Liver (tissue), 9 donors: Measurements from ENCODE around the gene CSNK2A2. TPM values are rescaled to one million over a fixed set of nuclear protein-coding genes. Genes with fewer than 3 reads are reported as not detected.

ENCODE experiments used
- DNase-seq: peaks from one replicate; pipeline ENCODE4 v3.0.0-alpha.2; 2017; ENCODE audit warnings: low spot score
- H3K27ac ChIP-seq, 2 donors: one replicate each; pipeline ENCODE4 v1.7.0; 2013; ENCODE audit warnings: inconsistent platforms in 2 of 2, low read length in 2 of 2, control low read depth in 1 of 2, low read depth in 1 of 2, mild to moderate bottlenecking in 1 of 2
- H3K27me3 ChIP-seq, 4 donors: one replicate each; pipeline versions ENCODE4 v1.6.1 to v1.7.0; 2013; ENCODE audit warnings: low read length in 3 of 4, inconsistent platforms in 1 of 4, mild to moderate bottlenecking in 1 of 4, moderate library complexity in 1 of 4; ENCODE audit not compliant: control insufficient read depth in 4 of 4, insufficient read depth in 4 of 4
- H3K36me3 ChIP-seq, 4 donors: one replicate each; pipeline versions ENCODE4 v1.6.1 to v1.7.0; 2013; ENCODE audit warnings: low read length in 3 of 4, mild to moderate bottlenecking in 3 of 4, low read depth in 1 of 4, moderate library complexity in 1 of 4; ENCODE audit not compliant: control insufficient read depth in 4 of 4, insufficient read depth in 3 of 4
- H3K4me1 ChIP-seq, 4 donors: one replicate each; pipeline versions ENCODE4 v1.6.1 to v1.7.0; 2013; ENCODE audit warnings: low read length in 3 of 4, mild to moderate bottlenecking in 3 of 4, moderate library complexity in 1 of 4; ENCODE audit not compliant: control insufficient read depth in 4 of 4, insufficient read depth in 4 of 4
- H3K4me3 ChIP-seq, 3 donors: one replicate each; pipeline versions ENCODE4 v1.6.1 to v1.7.0; 2013; ENCODE audit warnings: low read length in 3 of 3, control low read depth in 1 of 3, low read depth in 1 of 3, mild to moderate bottlenecking in 1 of 3
- H3K9ac ChIP-seq, 2 donors: one replicate each; pipeline ENCODE4 v1.7.0; 2013; ENCODE audit warnings: low read length in 2 of 2, mild to moderate bottlenecking in 2 of 2, moderate library complexity in 2 of 2, control low read depth in 1 of 2, low read depth in 1 of 2
- H3K9me3 ChIP-seq, 4 donors: one replicate each; pipeline versions ENCODE4 v1.6.1 to v1.7.0; 2013; ENCODE audit warnings: low read length in 3 of 4; ENCODE audit not compliant: control insufficient read depth in 4 of 4
- EGR1 ChIP-seq, 2 donors: IDR thresholded peaks; 2 replicates each; pipeline ENCODE4 v1.6.1; 2016 to 2018; ENCODE audit warnings: antibody characterized with exemption in 2 of 2, low read depth in 2 of 2
- FOXA1 ChIP-seq: IDR thresholded peaks from 2 replicates; pipeline ENCODE4 v1.6.1; 2016; ENCODE audit warnings: antibody characterized with exemption
- FOXA2 ChIP-seq: IDR thresholded peaks from 2 replicates; pipeline ENCODE4 v1.6.1; 2016; ENCODE audit warnings: antibody characterized with exemption
- GABPA ChIP-seq, 2 donors: IDR thresholded peaks in 1 of 2; conservative IDR thresholded peaks in 1 of 2; 2 replicates each; pipeline ENCODE4 v1.6.1; 2016; ENCODE audit warnings: antibody characterized with exemption in 2 of 2, mild to moderate bottlenecking in 1 of 2, moderate library complexity in 1 of 2
- HNF4A ChIP-seq, 2 donors: conservative IDR thresholded peaks; 2 replicates each; pipeline ENCODE4 v1.6.1; 2016; ENCODE audit warnings: antibody characterized with exemption in 2 of 2, mild to moderate bottlenecking in 2 of 2
- HNF4G ChIP-seq: IDR thresholded peaks from 2 replicates; pipeline ENCODE4 v1.6.1; 2016; ENCODE audit warnings: antibody characterized with exemption
- JUND ChIP-seq, 2 donors: IDR thresholded peaks; 2 replicates each; pipeline ENCODE4 v1.6.1; 2016; ENCODE audit warnings: antibody characterized with exemption in 2 of 2
- NR2F2 ChIP-seq: IDR thresholded peaks from 2 replicates; pipeline ENCODE4 v1.6.1; 2016; ENCODE audit warnings: antibody characterized with exemption
- RAD21 ChIP-seq, 2 donors: IDR thresholded peaks; 2 replicates each; pipeline ENCODE4 v1.6.1; 2016; ENCODE audit warnings: antibody characterized with exemption in 2 of 2, mild to moderate bottlenecking in 2 of 2
- RXRA ChIP-seq, 2 donors: IDR thresholded peaks; 2 replicates each; pipeline ENCODE4 v1.6.1; 2017 to 2018; ENCODE audit warnings: antibody characterized with exemption in 2 of 2, mild to moderate bottlenecking in 1 of 2
- SP1 ChIP-seq: IDR thresholded peaks from 2 replicates; pipeline ENCODE4 v1.6.1; 2018; ENCODE audit warnings: antibody characterized with exemption, mild to moderate bottlenecking
- TAF1 ChIP-seq: conservative IDR thresholded peaks from 2 replicates; pipeline ENCODE4 v1.6.1; 2016; ENCODE audit warnings: antibody characterized with exemption, mild to moderate bottlenecking
- YY1 ChIP-seq: IDR thresholded peaks from 2 replicates; pipeline ENCODE4 v1.6.1; 2016; ENCODE audit warnings: antibody characterized with exemption, mild to moderate bottlenecking
- WGBS: extraction: QIAGEN DNeasy Blood & Tissue Kit; methylation state at CpG from one replicate; pipeline ENCODE4 v1.1.7; 2013; 5-methylcytosine and 5-hydroxymethylcytosine counted together
- polyA plus RNA-seq, 2 donors: library from polyadenylated mRNA; stranded (reverse) in 1 of 2; unstranded in 1 of 2; fragments of 200-250 nt in 1 of 2; fragments of >200 nt in 1 of 2; fragmentation: Nextera tagmentation in 1 of 2; extraction: Ambion mirVana in 1 of 2; gene quantifications; one replicate each; pipeline versions ENCODE4 v1.2.1 to v1.2.3, GENCODE V29; 2013 to 2015
- total RNA-seq, 2 donors: library from RNA; depleted of rRNA; stranded (reverse); fragments of >200 nt; gene quantifications; one replicate each; pipeline ENCODE4 v1.2.3, GENCODE V29; 2014
- TF ChIP-seq, protein P1 (sequence below): IDR thresholded peaks from 2 replicates; pipeline ENCODE4 v1.6.1; 2016; ENCODE audit warnings: antibody characterized with exemption
- TF ChIP-seq, protein P2 (sequence below): fragments of 150-350 bp; IDR thresholded peaks from 2 replicates; pipeline ENCODE4 v1.5.1; 2017; ENCODE audit warnings: improper control_type of control experiment, low read depth, low read length; ENCODE audit not compliant: missing input control
- TF ChIP-seq, protein P3 (sequence below): IDR thresholded peaks from 2 replicates; pipeline ENCODE4 v1.6.1; 2016; ENCODE audit warnings: antibody characterized with exemption
- TF ChIP-seq, protein P4 (sequence below): IDR thresholded peaks from 2 replicates; pipeline ENCODE4 v1.6.1; 2016; ENCODE audit warnings: antibody characterized with exemption, mild to moderate bottlenecking
- TF ChIP-seq, protein P5 (sequence below): IDR thresholded peaks from 2 replicates; pipeline ENCODE4 v1.6.1; 2016; ENCODE audit warnings: antibody characterized with exemption
- donor health status: healthy.
- donor health status: healthy.
- donor health status: healthy.
- donor health status: healthy.
- donor health status: healthy.

The CSNK2A2 gene
- total and polyA plus RNA-seq, 4 donors, result 9.4 to 21.0 (median 14.7) TPM

DNA sequence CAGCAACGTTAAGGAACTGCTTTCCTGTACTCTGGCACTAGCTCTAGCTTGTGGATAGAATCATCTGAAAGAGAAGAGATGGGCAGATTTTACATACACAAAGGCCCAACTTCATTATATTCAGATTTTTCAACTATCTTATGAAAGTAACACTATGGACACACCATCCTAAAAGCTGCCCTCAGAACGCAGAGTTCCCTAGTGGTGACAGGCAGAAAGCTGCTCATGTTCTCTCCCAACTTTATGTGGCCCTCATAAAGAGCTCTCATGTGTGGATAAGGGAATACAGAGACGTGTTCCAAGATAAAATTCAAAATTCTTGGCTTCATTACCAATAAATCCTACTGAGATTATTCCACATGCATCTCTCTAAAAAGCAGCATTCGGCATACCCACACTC is 70.3 kb downstream of the CSNK2A2 start:
- TF ChIP-seq, protein P1, sequence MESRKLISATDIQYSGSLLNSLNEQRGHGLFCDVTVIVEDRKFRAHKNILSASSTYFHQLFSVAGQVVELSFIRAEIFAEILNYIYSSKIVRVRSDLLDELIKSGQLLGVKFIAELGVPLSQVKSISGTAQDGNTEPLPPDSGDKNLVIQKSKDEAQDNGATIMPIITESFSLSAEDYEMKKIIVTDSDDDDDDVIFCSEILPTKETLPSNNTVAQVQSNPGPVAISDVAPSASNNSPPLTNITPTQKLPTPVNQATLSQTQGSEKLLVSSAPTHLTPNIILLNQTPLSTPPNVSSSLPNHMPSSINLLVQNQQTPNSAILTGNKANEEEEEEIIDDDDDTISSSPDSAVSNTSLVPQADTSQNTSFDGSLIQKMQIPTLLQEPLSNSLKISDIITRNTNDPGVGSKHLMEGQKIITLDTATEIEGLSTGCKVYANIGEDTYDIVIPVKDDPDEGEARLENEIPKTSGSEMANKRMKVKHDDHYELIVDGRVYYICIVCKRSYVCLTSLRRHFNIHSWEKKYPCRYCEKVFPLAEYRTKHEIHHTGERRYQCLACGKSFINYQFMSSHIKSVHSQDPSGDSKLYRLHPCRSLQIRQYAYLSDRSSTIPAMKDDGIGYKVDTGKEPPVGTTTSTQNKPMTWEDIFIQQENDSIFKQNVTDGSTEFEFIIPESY, result no peak
- no peak for TF ChIP-seq HNF4G
- TF ChIP-seq TAF1, result no peak
- TF ChIP-seq, protein P2, sequence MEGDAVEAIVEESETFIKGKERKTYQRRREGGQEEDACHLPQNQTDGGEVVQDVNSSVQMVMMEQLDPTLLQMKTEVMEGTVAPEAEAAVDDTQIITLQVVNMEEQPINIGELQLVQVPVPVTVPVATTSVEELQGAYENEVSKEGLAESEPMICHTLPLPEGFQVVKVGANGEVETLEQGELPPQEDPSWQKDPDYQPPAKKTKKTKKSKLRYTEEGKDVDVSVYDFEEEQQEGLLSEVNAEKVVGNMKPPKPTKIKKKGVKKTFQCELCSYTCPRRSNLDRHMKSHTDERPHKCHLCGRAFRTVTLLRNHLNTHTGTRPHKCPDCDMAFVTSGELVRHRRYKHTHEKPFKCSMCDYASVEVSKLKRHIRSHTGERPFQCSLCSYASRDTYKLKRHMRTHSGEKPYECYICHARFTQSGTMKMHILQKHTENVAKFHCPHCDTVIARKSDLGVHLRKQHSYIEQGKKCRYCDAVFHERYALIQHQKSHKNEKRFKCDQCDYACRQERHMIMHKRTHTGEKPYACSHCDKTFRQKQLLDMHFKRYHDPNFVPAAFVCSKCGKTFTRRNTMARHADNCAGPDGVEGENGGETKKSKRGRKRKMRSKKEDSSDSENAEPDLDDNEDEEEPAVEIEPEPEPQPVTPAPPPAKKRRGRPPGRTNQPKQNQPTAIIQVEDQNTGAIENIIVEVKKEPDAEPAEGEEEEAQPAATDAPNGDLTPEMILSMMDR, result no peak
- TF ChIP-seq, protein P3, sequence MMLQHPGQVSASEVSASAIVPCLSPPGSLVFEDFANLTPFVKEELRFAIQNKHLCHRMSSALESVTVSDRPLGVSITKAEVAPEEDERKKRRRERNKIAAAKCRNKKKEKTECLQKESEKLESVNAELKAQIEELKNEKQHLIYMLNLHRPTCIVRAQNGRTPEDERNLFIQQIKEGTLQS, result no peak
- TF ChIP-seq FOXA1, result no peak
- no peak for TF ChIP-seq YY1
- TF ChIP-seq HNF4A (conservative IDR thresholded peaks at IDR 0.05), result no peak
- TF ChIP-seq SP1, result no peak
- TF ChIP-seq EGR1 (IDR thresholded peaks at IDR 0.05; ENCODE audit: low read depth in 2 of 2), result no peak
- no peak for TF ChIP-seq JUND (IDR thresholded peaks at IDR 0.05)
- TF ChIP-seq NR2F2, result no peak
- TF ChIP-seq, protein P4, sequence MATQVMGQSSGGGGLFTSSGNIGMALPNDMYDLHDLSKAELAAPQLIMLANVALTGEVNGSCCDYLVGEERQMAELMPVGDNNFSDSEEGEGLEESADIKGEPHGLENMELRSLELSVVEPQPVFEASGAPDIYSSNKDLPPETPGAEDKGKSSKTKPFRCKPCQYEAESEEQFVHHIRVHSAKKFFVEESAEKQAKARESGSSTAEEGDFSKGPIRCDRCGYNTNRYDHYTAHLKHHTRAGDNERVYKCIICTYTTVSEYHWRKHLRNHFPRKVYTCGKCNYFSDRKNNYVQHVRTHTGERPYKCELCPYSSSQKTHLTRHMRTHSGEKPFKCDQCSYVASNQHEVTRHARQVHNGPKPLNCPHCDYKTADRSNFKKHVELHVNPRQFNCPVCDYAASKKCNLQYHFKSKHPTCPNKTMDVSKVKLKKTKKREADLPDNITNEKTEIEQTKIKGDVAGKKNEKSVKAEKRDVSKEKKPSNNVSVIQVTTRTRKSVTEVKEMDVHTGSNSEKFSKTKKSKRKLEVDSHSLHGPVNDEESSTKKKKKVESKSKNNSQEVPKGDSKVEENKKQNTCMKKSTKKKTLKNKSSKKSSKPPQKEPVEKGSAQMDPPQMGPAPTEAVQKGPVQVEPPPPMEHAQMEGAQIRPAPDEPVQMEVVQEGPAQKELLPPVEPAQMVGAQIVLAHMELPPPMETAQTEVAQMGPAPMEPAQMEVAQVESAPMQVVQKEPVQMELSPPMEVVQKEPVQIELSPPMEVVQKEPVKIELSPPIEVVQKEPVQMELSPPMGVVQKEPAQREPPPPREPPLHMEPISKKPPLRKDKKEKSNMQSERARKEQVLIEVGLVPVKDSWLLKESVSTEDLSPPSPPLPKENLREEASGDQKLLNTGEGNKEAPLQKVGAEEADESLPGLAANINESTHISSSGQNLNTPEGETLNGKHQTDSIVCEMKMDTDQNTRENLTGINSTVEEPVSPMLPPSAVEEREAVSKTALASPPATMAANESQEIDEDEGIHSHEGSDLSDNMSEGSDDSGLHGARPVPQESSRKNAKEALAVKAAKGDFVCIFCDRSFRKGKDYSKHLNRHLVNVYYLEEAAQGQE, result no peak
- TF ChIP-seq RAD21 (IDR thresholded peaks at IDR 0.05), result no peak
- TF ChIP-seq, protein P5, sequence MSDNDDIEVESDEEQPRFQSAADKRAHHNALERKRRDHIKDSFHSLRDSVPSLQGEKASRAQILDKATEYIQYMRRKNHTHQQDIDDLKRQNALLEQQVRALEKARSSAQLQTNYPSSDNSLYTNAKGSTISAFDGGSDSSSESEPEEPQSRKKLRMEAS, result no peak
- no peak for DNase-seq
- H3K27ac ChIP-seq, result peak overlapping the region; percentile 78 to 80
- H3K9ac ChIP-seq, result peak overlapping the region; percentile 59 to 75
- 14% methylated on average over 4 of the region's 4 CpGs for WGBS
- no peaks in the 10 kb centered on the region for H3K36me3 ChIP-seq
- H3K27me3 ChIP-seq, result no peaks in the 10 kb centered on the region
- H3K4me3 ChIP-seq, result peak overlapping the region; percentile 68 to 96 (median 89)
- H3K4me1 ChIP-seq, result peaks cover 5 to 48% (median 38%) of the 10 kb centered on the region in 4 donors
- H3K9me3 ChIP-seq, result no peaks in the 10 kb centered on the region

DNA sequence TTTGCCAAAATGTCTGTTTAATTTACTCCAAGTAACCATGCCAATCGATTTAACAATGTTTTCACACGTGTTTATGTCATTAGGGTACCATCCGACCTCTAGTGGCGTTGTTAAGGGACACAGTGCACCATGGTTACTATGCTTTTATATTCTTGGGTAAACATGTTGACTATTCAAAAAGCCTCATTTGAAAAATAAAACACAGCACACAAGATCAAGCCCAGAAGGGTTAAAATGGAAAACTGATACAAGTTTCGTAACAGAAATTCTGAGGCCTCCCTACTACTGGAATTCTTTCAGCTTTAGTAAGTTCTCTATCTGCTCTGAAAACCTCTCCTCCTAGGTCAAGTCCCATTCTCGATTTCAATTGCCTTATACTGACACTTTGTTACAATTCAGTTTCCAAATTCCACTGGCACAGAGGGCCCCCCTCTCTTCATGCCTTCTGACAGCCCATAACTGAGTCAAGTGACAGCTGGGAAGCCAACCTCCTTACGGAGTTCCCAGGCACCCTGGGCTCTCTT is 70.8 kb downstream of the CSNK2A2 start:
- no peak for DNase-seq
- H3K27me3 ChIP-seq, result no peaks in the 10 kb centered on the region
- peak overlapping the region; percentile 59 to 75 for H3K9ac ChIP-seq
- H3K4me3 ChIP-seq, result peak overlapping the region; percentile 68 to 96 (median 89)
- H3K4me1 ChIP-seq, result peaks cover 5 to 49% (median 40%) of the 10 kb centered on the region in 4 donors
- H3K9me3 ChIP-seq, result no peaks in the 10 kb centered on the region
- peak overlapping the region; percentile 78 to 80 for H3K27ac ChIP-seq
- 5% methylated on average over 7 of the region's 7 CpGs for WGBS
- TF ChIP-seq RAD21 (IDR thresholded peaks at IDR 0.05) (peak; percentile 33 to 57), JUND (IDR thresholded peaks at IDR 0.05) (peak in 1 of 2 donors; percentile 19), RXRA (IDR thresholded peaks at IDR 0.05) (peak in 1 of 2 donors; percentile 45), FOXA2 (peak; percentile 80), HNF4A (conservative IDR thresholded peaks at IDR 0.05) (peak in 1 of 2 donors; percentile 61), YY1 (peak; percentile 34), GABPA (IDR thresholded peaks at IDR 0.05 in 1 of 2, conservative IDR thresholded peaks at IDR 0.05 in 1 of 2) (no peak), SP1 (no peak)
- TF ChIP-seq, protein P5, result peak; percentile 66
- TF ChIP-seq, protein P2, result peak; percentile 43
- TF ChIP-seq, protein P1, result no peak
- no peaks in the 10 kb centered on the region for H3K36me3 ChIP-seq
